ENCODE results near the gene KPNA1. TPM values are rescaled to one million over a fixed set of nuclear protein-coding genes. Genes with fewer than 3 reads are reported as not detected.
A peak's percentile ranks its signal among the peaks of the same experiment; 100 is the strongest.

KPNA1 gene
- polyA plus RNA-seq, 1 experiment, result 27.8 TPM

GRCh38 chr3:122536632-122537001 is 21.9 kb upstream of the KPNA1 start:
- no peak for DNase-seq (ENCODE audit: low read depth)
- TF ChIP-seq, protein P1, sequence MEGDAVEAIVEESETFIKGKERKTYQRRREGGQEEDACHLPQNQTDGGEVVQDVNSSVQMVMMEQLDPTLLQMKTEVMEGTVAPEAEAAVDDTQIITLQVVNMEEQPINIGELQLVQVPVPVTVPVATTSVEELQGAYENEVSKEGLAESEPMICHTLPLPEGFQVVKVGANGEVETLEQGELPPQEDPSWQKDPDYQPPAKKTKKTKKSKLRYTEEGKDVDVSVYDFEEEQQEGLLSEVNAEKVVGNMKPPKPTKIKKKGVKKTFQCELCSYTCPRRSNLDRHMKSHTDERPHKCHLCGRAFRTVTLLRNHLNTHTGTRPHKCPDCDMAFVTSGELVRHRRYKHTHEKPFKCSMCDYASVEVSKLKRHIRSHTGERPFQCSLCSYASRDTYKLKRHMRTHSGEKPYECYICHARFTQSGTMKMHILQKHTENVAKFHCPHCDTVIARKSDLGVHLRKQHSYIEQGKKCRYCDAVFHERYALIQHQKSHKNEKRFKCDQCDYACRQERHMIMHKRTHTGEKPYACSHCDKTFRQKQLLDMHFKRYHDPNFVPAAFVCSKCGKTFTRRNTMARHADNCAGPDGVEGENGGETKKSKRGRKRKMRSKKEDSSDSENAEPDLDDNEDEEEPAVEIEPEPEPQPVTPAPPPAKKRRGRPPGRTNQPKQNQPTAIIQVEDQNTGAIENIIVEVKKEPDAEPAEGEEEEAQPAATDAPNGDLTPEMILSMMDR (IDR thresholded peaks at IDR 0.05; ENCODE audit: insufficient read depth, low read depth, low read length), result no peak
- Histone ChIP-seq H3K4me3 (ENCODE audit: low read depth, low read length) (no peak overlapping the region), H3K36me3 (ENCODE audit: control insufficient read depth, insufficient read depth, low read length) (peaks cover 7% of the 10 kb centered on the region), H3K27me3 (ENCODE audit: control insufficient read depth, insufficient read depth, low read length) (no peaks in the 10 kb centered on the region)
- CTCF ChIA-PET, result no interaction called here
- POLR2A ChIA-PET, result interaction anchor here (0.7 kb wide), 1 partner anchor 16 kb away, joined by 4 read pairs; no protein-coding TSS in a partner anchor

DNA sequence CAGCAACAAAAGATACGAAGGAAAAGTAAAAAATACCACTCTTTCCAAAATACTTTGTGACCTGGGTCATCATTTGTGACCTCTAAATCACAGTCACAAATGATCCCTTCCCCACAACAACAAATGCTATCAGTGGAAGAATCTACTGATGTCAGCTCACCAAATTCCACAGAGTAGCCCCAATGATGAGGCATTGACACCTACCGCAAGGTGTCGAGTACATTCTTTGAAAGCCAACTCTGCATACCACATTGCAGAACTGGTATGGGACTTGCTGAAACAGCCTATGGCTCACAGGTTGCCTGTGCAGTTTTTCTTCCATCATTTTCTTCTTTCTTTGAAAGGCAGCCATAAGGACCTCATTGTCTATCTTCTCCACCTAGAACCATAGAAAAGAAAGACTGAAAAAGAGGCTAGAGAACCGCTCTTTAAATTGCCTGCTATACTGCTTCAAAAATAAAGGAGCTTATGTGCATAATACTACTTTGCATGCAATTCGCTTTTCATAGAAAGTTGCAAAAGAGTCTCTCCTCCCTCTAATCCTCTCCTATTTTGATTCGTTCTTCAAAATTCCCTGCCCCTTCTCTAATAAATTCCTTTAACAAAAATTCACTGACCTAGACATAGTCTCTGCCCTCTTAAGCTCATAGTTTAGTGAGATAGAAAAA is 21.4 kb upstream of the KPNA1 start:
- ChIA-PET POLR2A (interaction anchor here (0.7 kb wide), 1 partner anchor 15 kb away, joined by 4 read pairs; no protein-coding TSS in a partner anchor), CTCF (no interaction called here)
- H3K27me3 ChIP-seq (ENCODE audit: control insufficient read depth, insufficient read depth, low read length), result no peaks in the 10 kb centered on the region
- peaks cover 7% of the 10 kb centered on the region for H3K36me3 ChIP-seq (ENCODE audit: control insufficient read depth, insufficient read depth, low read length)
- H3K4me3 ChIP-seq (ENCODE audit: low read depth, low read length), result no peak overlapping the region
- TF ChIP-seq, protein P1 (IDR thresholded peaks at IDR 0.05; ENCODE audit: insufficient read depth, low read depth, low read length), result no peak
- DNase-seq (ENCODE audit: low read depth), result no peak

DNA sequence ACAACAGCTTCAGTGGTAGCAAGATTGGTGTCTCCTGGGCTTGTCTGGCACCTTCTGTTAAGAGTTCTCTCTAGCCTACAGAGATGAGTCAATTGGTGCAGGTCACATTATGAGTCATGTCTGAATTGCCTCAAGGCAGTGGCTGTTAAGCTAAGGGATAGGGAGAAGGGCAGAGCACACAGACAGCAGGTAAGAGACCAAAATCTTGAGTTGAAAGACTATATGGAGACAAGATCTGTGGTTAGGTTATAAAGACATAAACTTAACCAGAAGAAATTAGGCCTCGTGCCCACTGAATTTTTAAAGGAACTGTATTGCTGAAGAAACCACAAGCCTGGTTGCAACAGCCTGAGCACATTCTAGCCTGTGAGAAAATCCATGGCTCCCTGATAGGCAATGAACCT is 19.2 kb upstream of the KPNA1 start:
- ChIA-PET CTCF (interaction anchor here (0.7 kb wide), 1 partner anchor 18 kb away, joined by 3 read pairs; no protein-coding TSS in a partner anchor), POLR2A (no interaction called here)
- TF ChIP-seq, protein P1 (IDR thresholded peaks at IDR 0.05; ENCODE audit: insufficient read depth, low read depth, low read length), result no peak
- peak; percentile 57 for DNase-seq (ENCODE audit: low read depth)
- Histone ChIP-seq H3K4me3 (ENCODE audit: low read depth, low read length) (no peak overlapping the region), H3K36me3 (ENCODE audit: control insufficient read depth, insufficient read depth, low read length) (peaks cover 7% of the 10 kb centered on the region), H3K27me3 (ENCODE audit: control insufficient read depth, insufficient read depth, low read length) (no peaks in the 10 kb centered on the region)

DNA sequence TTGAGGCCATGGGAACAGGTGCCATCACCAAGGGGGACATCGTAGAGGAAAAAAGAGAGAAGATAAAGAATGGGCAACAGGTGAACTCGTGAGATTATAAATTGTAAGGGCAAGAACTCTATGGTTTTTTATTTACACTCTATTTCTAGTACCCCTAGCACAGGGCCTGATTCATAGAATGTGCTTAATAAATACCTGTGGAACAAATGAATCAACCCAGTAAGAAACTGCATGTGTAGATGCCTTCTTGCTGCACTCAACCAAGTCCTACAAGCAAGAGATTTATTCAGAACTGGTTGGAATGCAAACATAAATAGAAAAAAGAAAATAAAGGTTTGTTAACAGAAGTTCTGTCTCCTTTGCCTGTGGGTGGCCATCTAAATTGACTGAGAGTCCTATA is 18.7 kb upstream of the KPNA1 start:
- Histone ChIP-seq H3K36me3 (ENCODE audit: control insufficient read depth, insufficient read depth, low read length) (peaks cover 7% of the 10 kb centered on the region), H3K4me3 (ENCODE audit: low read depth, low read length) (no peak overlapping the region), H3K27me3 (ENCODE audit: control insufficient read depth, insufficient read depth, low read length) (no peaks in the 10 kb centered on the region)
- ChIA-PET POLR2A (no interaction called here), CTCF (interaction anchor here (0.7 kb wide), 1 partner anchor 18 kb away, joined by 3 read pairs; no protein-coding TSS in a partner anchor)
- TF ChIP-seq, protein P1 (IDR thresholded peaks at IDR 0.05; ENCODE audit: insufficient read depth, low read depth, low read length), result no peak
- no peak for DNase-seq (ENCODE audit: low read depth)

DNA sequence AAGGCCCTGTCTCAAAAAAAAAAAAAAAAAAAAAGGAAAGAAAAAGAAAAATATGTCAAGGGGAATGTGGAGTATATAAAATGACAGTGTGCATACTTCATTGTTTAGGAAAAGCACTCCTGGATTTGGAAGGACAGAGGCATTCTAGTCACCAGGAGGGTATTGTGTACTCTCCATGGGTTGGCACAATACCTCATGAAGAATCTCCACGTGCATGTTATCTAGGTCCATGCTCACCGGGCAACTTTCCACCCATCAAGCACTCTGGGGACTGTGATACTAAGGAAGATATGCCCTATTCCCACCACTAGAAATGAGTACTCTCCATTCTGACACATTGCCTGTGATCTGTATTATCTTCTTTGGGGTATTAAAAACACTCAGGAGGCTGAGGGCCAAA is 15.4 kb upstream of the KPNA1 start:
- Histone ChIP-seq H3K36me3 (ENCODE audit: control insufficient read depth, insufficient read depth, low read length) (peaks cover 5% of the 10 kb centered on the region), H3K4me3 (ENCODE audit: low read depth, low read length) (no peak overlapping the region), H3K27me3 (ENCODE audit: control insufficient read depth, insufficient read depth, low read length) (no peaks in the 10 kb centered on the region)
- TF ChIP-seq, protein P1 (IDR thresholded peaks at IDR 0.05; ENCODE audit: insufficient read depth, low read depth, low read length), result no peak
- ChIA-PET CTCF (no interaction called here), POLR2A (no interaction called here)
- no peak for DNase-seq (ENCODE audit: low read depth)
